Osteoblast (primary cell): ENCODE results near the gene SPRED2. TPM values are rescaled to one million over a fixed set of nuclear protein-coding genes. Genes with fewer than 3 reads are reported as not detected.

Experiments used
- DNase-seq: peaks from one replicate; pipeline ENCODE4 v3.0.0; 2011; ENCODE audit warnings: low spot score, mixed read lengths; ENCODE audit not compliant: insufficient read length; ENCODE audit errors: missing footprints
- H2AFZ ChIP-seq: 2 replicates; pipeline ENCODE4 v1.6.0; 2011; ENCODE audit warnings: mild to moderate bottlenecking, low read length
- H3K27ac ChIP-seq: 2 replicates; pipeline ENCODE4 v1.5.1; 2011; ENCODE audit warnings: mild to moderate bottlenecking, low read depth, low read length, moderate library complexity
- H3K27me3 ChIP-seq: 2 replicates; pipeline ENCODE4 v1.6.0; 2012; ENCODE audit warnings: mild to moderate bottlenecking, control low read depth, inconsistent platforms, low read length, moderate library complexity; ENCODE audit not compliant: insufficient read depth
- H3K36me3 ChIP-seq: 2 replicates; pipeline ENCODE4 v1.5.1; 2011; ENCODE audit warnings: mild to moderate bottlenecking, low read length, control low read depth, moderate library complexity; ENCODE audit not compliant: insufficient read depth
- H3K4me1 ChIP-seq: 2 replicates; pipeline ENCODE4 v1.5.1; 2011; ENCODE audit warnings: mild to moderate bottlenecking, low read length, control low read depth, moderate library complexity; ENCODE audit not compliant: insufficient read depth
- H3K4me2 ChIP-seq: 2 replicates; pipeline ENCODE4 v1.6.0; 2011; ENCODE audit warnings: mild to moderate bottlenecking, low read length; ENCODE audit not compliant: insufficient read depth
- H3K4me3 ChIP-seq: fragments of 200-600 bp; sonication (generic); 3 replicates; pipeline ENCODE4 v1.5.1; 2012; ENCODE audit warnings: mild to moderate bottlenecking, low read length, inconsistent platforms; ENCODE audit not compliant: insufficient read depth
- H3K79me2 ChIP-seq: 2 replicates; pipeline ENCODE4 v1.6.0; 2012; ENCODE audit warnings: mild to moderate bottlenecking, low read length, control low read depth, inconsistent platforms; ENCODE audit not compliant: insufficient read depth
- H3K9me3 ChIP-seq: 2 replicates; pipeline ENCODE4 v1.5.1; 2011; ENCODE audit warnings: low read depth, low read length, control low read depth
- H4K20me1 ChIP-seq: 2 replicates; pipeline ENCODE4 v1.6.0; 2012; ENCODE audit warnings: mild to moderate bottlenecking, low read length, control low read depth; ENCODE audit not compliant: insufficient read depth
- CTCF ChIP-seq: IDR thresholded peaks from 2 replicates; pipeline ENCODE4 v1.5.1; 2011; ENCODE audit warnings: mild to moderate bottlenecking, low read depth, low read length, moderate library complexity; ENCODE audit errors: extremely low read depth
- total RNA-seq: library from RNA; depleted of rRNA; stranded (reverse); fragments of >200 nt; gene quantifications from 2 replicates; pipeline ENCODE4 v1.2.3, GENCODE V29; 2012

Gene SPRED2
- total RNA-seq, 1 donor = 17.4 TPM

- peaks cover 41% of the 10 kb centered on the region for H4K20me1 ChIP-seq
- no peak overlapping the region for H2AFZ ChIP-seq
- TF ChIP-seq CTCF = no peak
- H3K4me2 ChIP-seq = peak overlapping the region; percentile 77
- peak overlapping the region; percentile 47 for H3K27ac ChIP-seq
- peaks cover 10% of the 10 kb centered on the region for H3K4me1 ChIP-seq
- no peak for DNase-seq
- peaks cover 77% of the 10 kb centered on the region for H3K79me2 ChIP-seq
- H3K9me3 ChIP-seq = no peaks in the 10 kb centered on the region
- no peaks in the 10 kb centered on the region for H3K36me3 ChIP-seq
- H3K27me3 ChIP-seq = no peaks in the 10 kb centered on the region
- peak overlapping the region; percentile 93 for H3K4me3 ChIP-seq
Measured at GRCh38 chr2:65429786-65430602, 2.4 kb downstream of the SPRED2 start.

- Histone ChIP-seq H3K4me1 (peaks cover 13% of the 10 kb centered on the region), H4K20me1 (peaks cover 57% of the 10 kb centered on the region), H3K4me2 (no peak overlapping the region), H3K27ac (no peak overlapping the region), H3K36me3 (no peaks in the 10 kb centered on the region), H2AFZ (no peak overlapping the region), H3K27me3 (no peaks in the 10 kb centered on the region), H3K9me3 (no peaks in the 10 kb centered on the region), H3K79me2 (peaks cover 96% of the 10 kb centered on the region), H3K4me3 (no peak overlapping the region)
- no peak for TF ChIP-seq CTCF
- DNase-seq = no peak
Measured at GRCh38 chr2:65427532-65427931, 4.9 kb downstream of the SPRED2 start.

- Histone ChIP-seq H3K36me3 (no peaks in the 10 kb centered on the region), H3K27me3 (no peaks in the 10 kb centered on the region), H3K4me1 (peaks cover 26% of the 10 kb centered on the region), H3K4me3 (no peak overlapping the region), H4K20me1 (peaks cover 65% of the 10 kb centered on the region), H3K79me2 (peaks cover 100% of the 10 kb centered on the region), H3K9me3 (no peaks in the 10 kb centered on the region), H2AFZ (no peak overlapping the region), H3K4me2 (no peak overlapping the region), H3K27ac (no peak overlapping the region)
- TF ChIP-seq CTCF = no peak
- no peak for DNase-seq
Measured at GRCh38 chr2:65425276-65425675, 7.1 kb downstream of the SPRED2 start.

GRCh38 chr2:65424391-65424790 lies 8.0 kb downstream of the SPRED2 start:
- Histone ChIP-seq H3K79me2 (peaks cover 100% of the 10 kb centered on the region), H3K27me3 (no peaks in the 10 kb centered on the region), H3K4me3 (no peak overlapping the region), H3K4me2 (no peak overlapping the region), H3K36me3 (no peaks in the 10 kb centered on the region), H2AFZ (no peak overlapping the region), H3K9me3 (no peaks in the 10 kb centered on the region), H3K27ac (no peak overlapping the region), H3K4me1 (peaks cover 18% of the 10 kb centered on the region), H4K20me1 (peaks cover 56% of the 10 kb centered on the region)
- DNase-seq = no peak
- no peak for TF ChIP-seq CTCF
